Naive thymus-derived CD4-positive, alpha-beta T cell (primary cell): Measurements from ENCODE around the gene M1AP. TPM values are rescaled to one million over a fixed set of nuclear protein-coding genes. Genes with fewer than 3 reads are reported as not detected.

Experiments used
- ATAC-seq: fragments of 150-1000 bp; cut with Tn5 transposase; 2 replicates; pipeline ENCODE4 v1.10.0; 2021; ENCODE audit warnings: mild to moderate bottlenecking, moderate library complexity
- CTCF ChIA-PET: fragments of 350-600 bp; sonication (Branson Sonifier 250); formaldehyde crosslinking; loops from one replicate; lab custom pipeline; 2021; ENCODE audit warnings: antibody characterized with exemption; lab: Charles Lee
- POLR2A ChIA-PET: fragments of 350-600 bp; sonication (Branson Sonifier 250); formaldehyde crosslinking; loops from one replicate; lab custom pipeline; 2021; ENCODE audit warnings: antibody characterized with exemption, inconsistent platforms; lab: Charles Lee
- DNase-seq, 9 donors: peaks; one replicate each; pipeline versions ENCODE4 v3.0.0 to v3.0.0-alpha.2; 2020 to 2022; ENCODE audit warnings: mixed read lengths in 1 of 9
- H3K27ac ChIP-seq: one replicate; pipeline ENCODE4 v1.7.0; 2013; ENCODE audit warnings: mild to moderate bottlenecking, low read depth, low read length, moderate library complexity
- H3K27me3 ChIP-seq, 2 donors: one replicate each; pipeline ENCODE4 v1.7.0; 2013; ENCODE audit warnings: low read length in 2 of 2, mild to moderate bottlenecking in 2 of 2, moderate library complexity in 2 of 2; ENCODE audit not compliant: control insufficient read depth in 2 of 2, insufficient read depth in 2 of 2
- H3K36me3 ChIP-seq, 3 experiments: 1 replicate in 2 of 3; 2 replicates in 1 of 3; pipeline ENCODE4 v1.7.0; 2013; ENCODE audit warnings: low read length in 3 of 3, mild to moderate bottlenecking in 3 of 3, moderate library complexity in 1 of 3; ENCODE audit not compliant: insufficient read depth in 3 of 3, control insufficient read depth in 2 of 3
- H3K4me1 ChIP-seq, 2 donors: one replicate each; pipeline ENCODE4 v1.7.0; 2013; ENCODE audit warnings: low read length in 2 of 2, mild to moderate bottlenecking in 2 of 2, moderate library complexity in 1 of 2; ENCODE audit not compliant: control insufficient read depth in 2 of 2, insufficient read depth in 2 of 2
- H3K4me3 ChIP-seq: 2 replicates; pipeline ENCODE4 v1.7.0; 2013; ENCODE audit warnings: mild to moderate bottlenecking, low read length
- H3K9me3 ChIP-seq, 3 experiments: 1 replicate in 2 of 3; 2 replicates in 1 of 3; pipeline ENCODE4 v1.7.0; 2013; ENCODE audit warnings: low read length in 3 of 3; ENCODE audit not compliant: control insufficient read depth in 2 of 3
- H3K27ac Mint-ChIP-seq, 9 donors: one replicate each; pipeline ENCODE4 v1.8.0; 2020 to 2022; ENCODE audit warnings: mixed read lengths in 9 of 9, mild to moderate bottlenecking in 8 of 9, moderate library complexity in 5 of 9, inconsistent platforms in 2 of 9
- H3K27me3 Mint-ChIP-seq, 5 donors: one replicate each; pipeline ENCODE4 v1.8.0; 2021 to 2022; ENCODE audit warnings: mixed read lengths in 5 of 5, mild to moderate bottlenecking in 1 of 5
- H3K36me3 Mint-ChIP-seq, 5 donors: one replicate each; pipeline ENCODE4 v1.8.0; 2020 to 2022; ENCODE audit warnings: mixed read lengths in 5 of 5, mild to moderate bottlenecking in 3 of 5, inconsistent platforms in 1 of 5
- H3K4me1 Mint-ChIP-seq, 7 donors: one replicate each; pipeline ENCODE4 v1.8.0; 2020 to 2022; ENCODE audit warnings: mixed read lengths in 7 of 7, mild to moderate bottlenecking in 3 of 7, inconsistent platforms in 1 of 7
- H3K4me3 Mint-ChIP-seq, 10 donors: one replicate each; pipeline ENCODE4 v1.8.0; 2020 to 2022; ENCODE audit warnings: mild to moderate bottlenecking in 10 of 10, mixed read lengths in 10 of 10, moderate library complexity in 6 of 10, inconsistent platforms in 2 of 10
- H3K9me3 Mint-ChIP-seq, 11 donors: one replicate each; pipeline ENCODE4 v1.8.0; 2020 to 2022; ENCODE audit warnings: mixed read lengths in 11 of 11, mild to moderate bottlenecking in 4 of 11, inconsistent platforms in 1 of 11, moderate library complexity in 1 of 11
- intact Hi-C, 2 donors: fragments of 100-400 bp; cut with micrococcal nuclease; formaldehyde crosslinking; loops; one replicate each; pipeline ENCODE4 v1.15.1; 2023
- polyA plus RNA-seq, 2 donors: library from polyadenylated mRNA; unstranded; fragments of 300-500 nt; fragmentation: Illumina TruSeq; gene quantifications; one replicate each; pipeline ENCODE4 v1.2.3, GENCODE V29; 2021
- total RNA-seq, 6 experiments: library from RNA in 5 of 6; stranded (reverse) in 5 of 6; gene quantifications; 1 replicate in 5 of 6; 2 replicates in 1 of 6; pipeline ENCODE4 v1.2.3 and lab custom pipeline; 2021 to 2026

M1AP gene
- total and polyA plus RNA-seq, 7 experiments from 2014 or later = 0.39 TPM; not detected in 6

DNA sequence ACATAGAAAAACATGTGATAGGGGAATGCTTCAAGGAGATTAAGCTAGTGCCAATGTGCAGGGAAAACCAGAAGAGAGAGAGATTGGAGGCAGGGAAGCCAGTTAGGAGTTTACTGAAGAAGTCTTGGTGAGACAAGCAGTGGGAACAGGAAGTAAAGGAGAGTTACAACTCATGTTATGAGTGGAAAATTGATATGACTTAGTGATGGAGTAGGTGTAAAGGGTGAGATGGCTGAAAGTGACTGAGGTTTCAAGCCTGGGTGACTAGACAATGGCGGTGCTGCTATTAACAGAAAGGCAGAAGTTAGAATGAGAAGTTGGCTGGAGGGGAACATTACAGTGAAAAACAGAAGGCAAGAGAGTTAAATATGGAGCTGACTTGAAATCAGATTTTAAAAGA is 77.1 kb downstream of the M1AP start:
- ChIA-PET CTCF (no interaction called here), POLR2A (interaction anchor here (0.6 kb wide), 2 partner anchors 197 to 1546 kb away, joined by 3 to 5 read pairs; no protein-coding TSS in a partner anchor)
- Histone ChIP-seq H3K27me3 (no peaks in the 10 kb centered on the region), H3K36me3 (no peaks in the 10 kb centered on the region), H3K27ac (no peak overlapping the region), H3K4me1 (peaks cover 0 to 13% of the 10 kb centered on the region in 2 donors), H3K4me3 (no peak overlapping the region), H3K9me3 (no peaks in the 10 kb centered on the region)
- no peak overlapping the region for H3K4me3 Mint-ChIP-seq
- H3K27me3 Mint-ChIP-seq = peaks cover 0 to 10% (median 8%) of the 10 kb centered on the region in 5 donors
- H3K27ac Mint-ChIP-seq = no peak overlapping the region
- peaks cover 0 to 14% (median 0%) of the 10 kb centered on the region in 11 donors for H3K9me3 Mint-ChIP-seq
- H3K4me1 Mint-ChIP-seq = peaks cover 16 to 41% (median 17%) of the 10 kb centered on the region in 7 donors
- DNase-seq (no peak), ATAC-seq (peak; percentile 45)
- peaks cover 0 to 10% (median 0%) of the 10 kb centered on the region in 5 donors for H3K36me3 Mint-ChIP-seq
- intact Hi-C loops = loop anchor here (2.0 to 5.0 kb wide), 2 partner anchors 14 to 1279 kb away; partner anchors contain the start of gene EGR4 (in 1 of the 2)

DNA sequence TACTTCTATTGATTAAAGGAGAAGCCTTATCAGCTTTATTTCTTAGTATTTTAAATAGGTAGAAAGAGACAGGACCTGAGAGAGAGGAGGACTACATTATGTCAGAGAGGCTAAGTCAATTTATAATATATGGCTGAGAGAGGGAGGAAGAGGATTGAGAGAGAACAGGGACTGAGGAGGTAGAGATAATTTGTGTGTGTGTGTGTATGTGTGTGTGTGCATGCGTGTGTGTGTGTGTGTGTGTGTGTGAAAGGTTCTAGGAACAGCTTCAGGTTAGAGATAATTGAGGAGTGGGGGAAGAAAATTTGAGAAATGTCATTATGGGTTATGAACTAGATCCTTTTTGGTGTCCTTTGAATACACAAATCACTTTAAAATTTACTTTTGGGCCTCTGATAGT is 78.4 kb downstream of the M1AP start:
- Mint-ChIP-seq H3K36me3 (peaks cover 0 to 9% (median 0%) of the 10 kb centered on the region in 5 donors), H3K4me3 (no peak overlapping the region), H3K4me1 (peaks cover 13 to 39% (median 14%) of the 10 kb centered on the region in 7 donors), H3K27ac (no peak overlapping the region), H3K9me3 (peaks cover 0 to 11% (median 0%) of the 10 kb centered on the region in 11 donors), H3K27me3 (peaks cover 0 to 12% (median 8%) of the 10 kb centered on the region in 5 donors)
- POLR2A ChIA-PET = interaction anchor here (0.5 kb wide), 1 partner anchor 350 kb away, joined by 5 read pairs; no protein-coding TSS in a partner anchor
- Histone ChIP-seq H3K4me3 (no peak overlapping the region), H3K27ac (no peak overlapping the region), H3K9me3 (no peaks in the 10 kb centered on the region), H3K4me1 (peaks cover 0 to 13% of the 10 kb centered on the region in 2 donors), H3K27me3 (no peaks in the 10 kb centered on the region), H3K36me3 (no peaks in the 10 kb centered on the region)
- CTCF ChIA-PET = interaction anchor here (0.7 kb wide), 1 partner anchor 16 kb away, joined by 3 read pairs; no protein-coding TSS in a partner anchor
- ATAC-seq (no peak), DNase-seq (no peak)
- intact Hi-C loops = loop anchor here (2.0 to 5.0 kb wide), 2 partner anchors 15 to 1277 kb away; partner anchors contain the start of gene EGR4 (in 1 of the 2)

DNA sequence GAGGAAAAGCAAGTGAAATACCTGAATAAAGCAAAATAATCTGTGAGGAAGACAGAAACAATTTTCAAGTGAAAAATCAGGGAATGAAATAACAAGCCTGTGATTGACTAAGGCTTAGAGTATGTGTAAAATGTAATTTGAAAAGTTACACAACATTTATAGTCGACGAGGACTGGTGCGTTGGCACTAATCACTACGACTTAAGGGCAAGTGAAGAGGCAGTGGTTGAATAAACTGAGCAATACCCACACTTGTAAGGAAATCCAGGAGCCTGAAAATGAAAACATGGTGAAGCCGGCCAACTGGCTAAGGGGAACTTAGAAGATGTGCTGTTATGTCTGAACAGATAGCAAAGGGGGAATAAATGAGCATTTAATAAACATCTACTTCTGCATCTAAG is 80.2 kb downstream of the M1AP start:
- Mint-ChIP-seq H3K4me3 (no peak overlapping the region), H3K4me1 (peaks cover 0 to 33% (median 0%) of the 10 kb centered on the region in 7 donors), H3K27ac (peak overlapping the region in 1 of 9 donors; percentile 16), H3K9me3 (no peaks in the 10 kb centered on the region), H3K36me3 (peaks cover 0 to 5% (median 0%) of the 10 kb centered on the region in 5 donors), H3K27me3 (peaks cover 0 to 12% (median 10%) of the 10 kb centered on the region in 5 donors)
- no peak overlapping the region for H3K4me3 ChIP-seq
- H3K36me3 ChIP-seq = no peaks in the 10 kb centered on the region
- H3K4me1 ChIP-seq = no peaks in the 10 kb centered on the region
- H3K27ac ChIP-seq = no peak overlapping the region
- no peaks in the 10 kb centered on the region for H3K27me3 ChIP-seq
- ChIA-PET POLR2A (interaction anchor here (0.9 kb wide), 1 partner anchor 10 kb away, joined by 4 read pairs; no protein-coding TSS in a partner anchor), CTCF (no interaction called here)
- H3K9me3 ChIP-seq = no peaks in the 10 kb centered on the region
- ATAC-seq (no peak), DNase-seq (no peak)
- intact Hi-C loops = no loop called here

DNA sequence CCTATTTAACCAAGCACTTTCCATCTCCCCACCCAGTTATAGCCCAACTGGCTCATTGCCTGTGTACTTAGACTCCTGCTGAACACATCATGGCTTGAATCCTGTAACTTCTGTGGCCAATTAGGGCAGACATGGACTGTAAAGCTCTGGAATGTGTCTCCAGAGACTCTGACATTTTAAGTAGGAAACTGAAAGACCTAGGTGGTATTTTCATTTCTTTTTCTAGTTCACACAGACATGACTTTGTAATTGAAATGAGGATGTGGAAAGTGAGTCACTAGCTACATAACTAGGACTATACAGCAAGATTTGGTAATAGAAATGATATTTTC is 81.4 kb downstream of the M1AP start:
- intact Hi-C loops = no loop called here
- no peaks in the 10 kb centered on the region for H3K27me3 ChIP-seq
- no peak overlapping the region for H3K27ac ChIP-seq
- ChIA-PET POLR2A (interaction anchor here (1.2 kb wide), 1 partner anchor 11 kb away, joined by 3 read pairs; no protein-coding TSS in a partner anchor), CTCF (interaction anchor here (0.7 kb wide), 1 partner anchor 24 kb away, joined by 3 read pairs; no protein-coding TSS in a partner anchor)
- no peaks in the 10 kb centered on the region for H3K4me1 ChIP-seq
- Mint-ChIP-seq H3K27ac (peak overlapping the region in 1 of 9 donors; percentile 64), H3K9me3 (no peaks in the 10 kb centered on the region), H3K4me3 (peak overlapping the region in 1 of 10 donors; percentile 4), H3K4me1 (peaks cover 0 to 44% (median 0%) of the 10 kb centered on the region in 7 donors), H3K36me3 (peaks cover 0 to 5% (median 0%) of the 10 kb centered on the region in 5 donors), H3K27me3 (peaks cover 0 to 22% (median 16%) of the 10 kb centered on the region in 5 donors)
- H3K4me3 ChIP-seq = no peak overlapping the region
- no peaks in the 10 kb centered on the region for H3K36me3 ChIP-seq
- H3K9me3 ChIP-seq = no peaks in the 10 kb centered on the region
- no peak for ATAC-seq
- DNase-seq = no peak

DNA sequence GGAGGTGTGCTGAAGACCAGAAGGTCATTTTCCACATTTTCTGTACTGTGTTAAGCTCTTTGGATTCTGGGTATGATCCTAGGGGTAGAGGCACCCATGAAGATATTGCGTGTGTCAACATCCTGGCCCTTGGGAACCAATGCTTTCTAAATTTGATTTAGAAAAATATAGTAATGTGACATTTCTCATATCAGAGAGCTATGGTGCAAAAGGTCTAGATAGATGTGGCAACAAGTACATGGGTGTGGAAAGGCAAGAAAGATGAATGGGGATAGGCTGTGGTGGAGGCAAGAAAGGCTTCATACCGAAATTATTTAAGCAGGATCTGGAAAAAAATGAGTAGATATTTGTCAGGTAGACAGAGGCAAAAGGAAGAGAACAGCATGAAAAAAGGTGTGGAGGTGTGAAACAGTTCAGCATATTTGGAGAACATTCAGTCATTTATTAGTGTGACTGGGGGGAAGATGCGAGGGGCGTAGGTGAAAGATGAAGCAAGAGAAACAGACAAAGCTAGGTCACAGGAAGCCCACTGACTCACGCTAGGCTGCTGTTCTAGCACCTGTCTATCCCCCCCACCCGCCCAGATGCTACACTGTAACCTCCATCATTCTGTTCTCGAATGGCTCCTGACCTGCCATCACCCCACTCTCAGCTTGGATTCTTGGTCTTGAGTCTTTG is 81.9 kb downstream of the M1AP start:
- Histone ChIP-seq H3K4me1 (no peaks in the 10 kb centered on the region), H3K4me3 (no peak overlapping the region), H3K27me3 (no peaks in the 10 kb centered on the region), H3K36me3 (no peaks in the 10 kb centered on the region), H3K9me3 (no peaks in the 10 kb centered on the region), H3K27ac (no peak overlapping the region)
- Mint-ChIP-seq H3K36me3 (peaks cover 0 to 5% (median 0%) of the 10 kb centered on the region in 5 donors), H3K4me3 (no peak overlapping the region), H3K4me1 (peaks cover 0 to 49% (median 0%) of the 10 kb centered on the region in 7 donors), H3K27me3 (peaks cover 0 to 25% (median 16%) of the 10 kb centered on the region in 5 donors), H3K27ac (peak overlapping the region in 2 of 9 donors; percentile 9 to 64), H3K9me3 (no peaks in the 10 kb centered on the region)
- ChIA-PET CTCF (no interaction called here), POLR2A (interaction anchor here (0.7 to 1.2 kb wide), 2 partner anchors 9 to 11 kb away, joined by 3 read pairs; no protein-coding TSS in a partner anchor)
- ATAC-seq = no peak
- DNase-seq = no peak
- intact Hi-C loops = no loop called here

DNA sequence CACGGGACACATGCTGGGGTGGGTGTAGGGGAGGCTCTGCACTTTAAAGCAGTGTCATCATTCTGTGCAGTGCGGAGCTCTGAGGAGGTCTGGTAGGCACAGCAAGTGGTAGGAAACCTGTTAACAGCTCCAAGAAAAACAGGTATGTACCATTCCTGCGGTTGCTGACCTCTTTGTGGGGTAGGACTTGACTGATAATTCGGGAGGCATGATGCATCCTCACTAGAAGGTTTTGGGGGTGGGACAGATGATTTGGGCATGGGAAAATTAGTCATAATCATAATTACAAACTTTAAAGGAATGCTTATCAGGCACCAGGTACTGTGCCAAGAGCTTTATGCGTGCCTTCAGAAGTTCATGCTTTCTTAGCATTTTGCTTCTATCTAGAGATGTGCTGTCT is 83.9 kb downstream of the M1AP start:
- CTCF ChIA-PET = interaction anchor here (0.6 kb wide), 1 partner anchor 81 kb away, joined by 3 read pairs; no protein-coding TSS in a partner anchor
- Histone ChIP-seq H3K4me1 (no peaks in the 10 kb centered on the region), H3K4me3 (no peak overlapping the region), H3K36me3 (no peaks in the 10 kb centered on the region), H3K27ac (no peak overlapping the region), H3K27me3 (no peaks in the 10 kb centered on the region), H3K9me3 (no peaks in the 10 kb centered on the region)
- Mint-ChIP-seq H3K36me3 (peaks cover 0 to 5% (median 0%) of the 10 kb centered on the region in 5 donors), H3K4me1 (peaks cover 0 to 53% (median 0%) of the 10 kb centered on the region in 7 donors), H3K27me3 (peaks cover 0 to 25% (median 22%) of the 10 kb centered on the region in 5 donors), H3K27ac (no peak overlapping the region), H3K9me3 (no peaks in the 10 kb centered on the region), H3K4me3 (no peak overlapping the region)
- POLR2A ChIA-PET = no interaction called here
- intact Hi-C loops = no loop called here
- ATAC-seq = no peak
- no peak for DNase-seq
